NCI-H1092 treated with DMSO at 0.1 percent for 48 hours (cell line): ENCODE measurements around the gene ACSL6.

Experiments
- DNase-seq: peaks from one replicate; lab custom pipeline; 2025; lab: John Stamatoyannopoulos, UW

Gene ACSL6

DNA sequence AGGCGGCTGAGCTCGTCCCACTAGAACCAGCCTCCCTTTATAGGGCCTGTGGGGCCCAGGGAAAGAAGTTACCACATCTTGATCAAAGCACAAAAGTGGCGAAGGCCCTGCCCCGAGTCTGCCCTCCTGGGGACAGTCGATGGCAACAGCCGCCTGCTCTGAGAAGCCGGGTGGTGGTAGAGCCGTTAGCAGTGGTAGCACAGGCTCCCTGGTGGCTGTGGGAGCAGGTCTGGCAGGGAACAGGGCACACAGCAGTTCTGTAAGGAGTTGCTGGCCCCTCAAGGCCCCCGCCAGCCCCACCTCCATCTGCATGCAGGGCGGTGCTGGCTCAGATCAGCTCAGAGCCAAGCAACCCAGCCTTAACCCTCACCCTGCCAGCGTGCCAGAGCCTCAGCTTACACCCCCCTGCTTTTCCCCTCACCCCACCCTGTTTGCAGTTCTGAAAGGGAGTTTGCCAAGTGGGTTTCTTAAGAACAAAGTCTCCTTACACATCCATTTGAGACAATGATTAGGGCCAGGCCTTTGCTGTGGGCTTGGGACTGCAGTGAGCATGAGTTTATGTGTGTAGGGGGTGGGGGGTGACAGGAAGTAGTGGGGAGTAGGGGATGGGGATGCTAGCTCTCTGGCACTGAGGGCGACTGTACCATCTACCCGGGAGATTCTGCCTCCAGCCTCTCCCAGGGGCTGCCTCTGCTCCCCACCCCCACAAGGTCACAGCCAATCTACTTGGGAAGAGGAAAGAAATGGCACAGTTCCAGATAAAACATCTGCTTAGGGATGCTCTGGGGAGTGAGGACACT, 11.8 kb downstream of the ACSL6 start:
- no peak for DNase-seq

GRCh38 chr5:131999041-131999440, 12.4 kb downstream of the ACSL6 start:
- no peak for DNase-seq

DNA sequence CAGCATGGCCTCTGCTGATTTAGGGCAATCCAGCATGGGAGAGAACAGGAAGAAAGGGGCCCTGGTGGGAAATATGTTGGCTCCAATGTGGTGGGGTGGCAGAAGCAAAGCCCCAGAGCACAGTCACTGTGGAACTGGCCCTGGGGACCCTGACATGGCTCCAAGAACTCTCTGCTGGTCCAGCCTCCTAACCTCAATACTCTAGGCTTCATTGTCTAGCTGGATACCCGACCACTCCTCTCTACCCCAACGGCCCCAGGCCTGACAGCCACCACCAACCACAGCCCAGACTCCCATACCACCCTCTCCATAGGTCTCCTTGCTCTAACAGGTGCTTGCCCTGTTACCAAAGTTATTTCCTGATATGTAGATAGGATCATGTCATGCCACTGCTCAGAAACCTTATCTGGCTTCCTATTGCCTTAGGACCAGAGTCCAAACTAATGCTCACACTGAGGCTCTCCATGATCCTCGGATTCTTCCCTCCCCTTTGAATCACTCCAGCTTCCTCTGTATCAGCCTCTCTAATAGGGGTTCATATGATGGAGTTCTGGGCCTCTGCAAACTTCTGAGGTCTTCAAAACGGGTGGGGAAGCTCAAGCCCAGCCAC, 12.9 kb downstream of the ACSL6 start:
- no peak for DNase-seq

DNA sequence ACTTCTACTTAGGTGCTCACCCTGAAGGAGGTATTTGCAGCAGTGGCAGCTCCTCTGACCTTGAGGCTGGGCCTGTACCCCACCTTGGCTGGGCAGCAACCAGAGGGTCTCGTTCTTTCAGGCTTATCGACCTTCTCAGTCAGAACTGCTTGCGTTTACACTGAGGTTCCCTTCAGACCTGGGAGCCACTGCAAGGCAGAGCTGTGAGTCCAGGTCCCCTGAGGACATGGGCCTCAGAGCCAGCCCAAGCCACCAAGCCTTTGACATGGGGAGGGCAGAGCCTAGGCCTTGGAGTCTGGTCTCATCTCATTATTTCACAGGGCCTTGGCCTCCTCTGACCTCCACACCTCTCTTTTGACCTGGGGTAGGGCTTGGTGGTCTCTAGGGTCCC, 13.7 kb downstream of the ACSL6 start:
- no peak for DNase-seq

DNA sequence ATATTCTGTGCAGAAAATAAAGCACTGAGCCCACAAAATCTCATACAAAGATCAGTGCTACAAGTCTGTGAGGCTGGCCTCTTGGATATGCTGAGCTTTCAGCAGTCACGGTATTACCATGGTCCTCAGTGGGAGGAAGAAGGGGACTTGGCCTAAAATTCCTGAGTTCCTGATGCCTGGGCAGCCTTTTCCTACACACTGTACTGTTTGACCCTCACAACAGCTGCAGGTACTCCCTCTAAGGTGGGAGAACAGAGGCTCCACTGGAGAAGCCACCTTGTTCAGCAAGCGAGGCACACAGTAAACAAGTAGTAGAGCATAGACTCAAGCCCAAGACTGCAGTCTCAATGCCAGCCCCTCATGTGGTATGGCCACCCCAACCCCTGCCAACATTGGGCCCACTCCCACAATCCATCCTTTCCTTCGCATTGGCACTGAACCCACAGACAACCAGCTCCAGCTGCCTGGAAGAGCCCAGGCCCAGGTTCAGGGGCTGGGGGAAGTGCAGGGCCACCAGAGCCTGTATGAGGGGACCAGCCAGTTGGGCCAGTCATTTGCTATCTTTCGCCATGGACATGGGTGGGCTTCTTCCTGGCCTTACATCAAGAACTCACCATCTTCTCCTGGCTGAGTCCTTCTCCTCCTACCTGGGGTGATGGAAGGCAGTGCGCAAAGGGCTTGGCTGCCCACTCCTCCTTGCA, 14.3 kb downstream of the ACSL6 start:
- no peak for DNase-seq

GRCh38 chr5:131996210-131997025, 15.0 kb downstream of the ACSL6 start:
- no peak for DNase-seq

DNA sequence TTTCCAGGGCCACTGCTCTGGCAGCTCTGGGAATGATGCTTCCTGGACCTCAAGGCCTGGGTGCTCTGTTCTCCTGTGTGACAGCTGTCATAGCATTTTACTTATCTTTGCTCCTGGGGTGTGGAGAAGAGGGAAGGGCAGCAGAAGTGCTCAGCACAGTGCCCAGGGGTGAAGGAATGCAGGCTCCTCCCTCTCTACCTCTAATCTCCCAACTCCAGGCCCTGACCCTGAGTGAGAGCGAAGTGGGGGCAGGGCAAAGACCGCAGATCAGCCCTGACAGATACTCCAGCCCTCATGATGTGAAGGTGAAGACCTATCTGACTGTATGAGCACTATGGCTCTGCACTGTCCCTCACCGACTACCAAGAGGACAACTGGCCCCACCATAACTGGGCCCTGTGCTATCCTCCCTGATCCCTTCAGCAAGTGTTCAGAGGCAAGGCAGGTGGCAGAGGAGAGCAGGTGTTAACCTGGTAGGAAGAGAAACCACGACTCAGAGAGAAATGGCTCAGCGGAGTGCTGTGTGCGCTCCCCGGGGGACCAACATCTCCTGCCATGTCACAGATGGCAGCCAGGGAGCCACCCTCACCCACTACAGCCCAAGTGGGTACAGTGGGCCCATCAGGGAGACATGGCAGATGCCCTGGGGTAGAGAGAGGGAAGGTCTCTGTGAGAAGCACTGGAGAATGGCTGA, 16.8 kb downstream of the ACSL6 start:
- no peak for DNase-seq

DNA sequence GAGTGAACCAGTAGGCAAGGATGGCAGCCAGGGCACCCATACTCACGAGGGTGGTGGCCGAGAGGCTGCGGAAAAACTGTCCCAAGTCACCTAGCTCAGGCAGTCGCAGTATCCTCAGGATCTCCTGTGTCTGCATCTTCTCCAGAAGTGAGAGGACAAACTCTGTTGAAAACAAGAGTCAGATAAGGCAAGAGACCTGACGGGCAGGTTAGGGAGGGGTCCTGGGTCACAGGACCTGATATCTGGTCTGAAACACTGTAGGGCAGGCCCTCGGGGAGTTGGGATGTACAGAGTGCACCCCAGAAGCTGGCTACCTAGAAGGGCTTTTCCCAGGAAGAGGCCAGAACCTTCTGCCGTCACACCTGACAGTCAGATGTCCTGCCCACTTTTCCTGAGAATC, 17.4 kb downstream of the ACSL6 start:
- no peak for DNase-seq

DNA sequence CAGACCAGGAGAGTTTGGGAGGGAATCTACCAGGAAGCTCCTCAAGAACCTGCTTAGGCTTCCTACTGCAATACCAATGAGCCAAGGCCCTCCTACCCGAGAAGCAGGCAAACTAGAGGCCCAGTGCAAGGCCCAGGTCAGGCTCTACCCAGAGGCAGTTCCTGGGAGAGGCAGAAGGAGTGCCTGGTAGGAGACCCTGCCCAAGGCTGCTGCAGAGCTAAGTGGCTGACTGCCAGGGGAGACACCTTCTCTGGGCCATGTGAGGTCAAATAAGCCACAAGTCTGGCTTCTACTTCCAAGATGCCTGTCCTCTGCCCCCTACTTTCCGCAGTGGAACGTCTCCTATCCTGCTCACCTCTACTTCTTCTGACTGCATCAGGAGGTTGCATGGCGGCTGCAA, 17.8 kb downstream of the ACSL6 start:
- no peak for DNase-seq

- DNase-seq: no peak
Observed at GRCh38 chr5:131992370-131992769, 19.1 kb downstream of the ACSL6 start.

GRCh38 chr5:131991593-131992324, 19.7 kb downstream of the ACSL6 start:
- no peak for DNase-seq

GRCh38 chr5:131990716-131991115, 20.7 kb downstream of the ACSL6 start:
- no peak for DNase-seq

DNA sequence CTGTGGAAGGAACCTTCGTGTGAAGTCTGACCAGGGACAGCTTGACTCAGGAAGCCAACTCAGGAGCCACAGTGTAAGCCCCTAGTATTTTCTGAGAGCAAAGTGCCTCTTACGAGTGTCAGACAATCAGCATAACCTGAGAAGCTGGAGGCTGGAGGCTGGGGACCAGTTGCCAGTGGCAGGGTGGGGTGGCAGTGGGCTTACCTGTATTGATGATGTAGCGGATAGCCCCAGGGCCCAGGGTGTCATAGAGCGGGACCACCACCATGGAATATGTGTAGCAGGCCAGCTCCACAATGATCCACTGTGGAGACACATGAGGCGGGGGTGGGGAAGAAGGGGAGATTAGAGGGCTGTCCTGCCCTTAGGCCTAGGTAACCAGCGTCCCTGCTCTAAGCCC, 22.9 kb downstream of the ACSL6 start:
- no peak for DNase-seq

- no peak for DNase-seq
Observed at GRCh38 chr5:131987251-131987650, 24.2 kb downstream of the ACSL6 start.

- DNase-seq: no peak
Observed at GRCh38 chr5:131986161-131986912, 25.1 kb downstream of the ACSL6 start.

GRCh38 chr5:131984956-131985665, 26.3 kb downstream of the ACSL6 start:
- DNase-seq: no peak

GRCh38 chr5:131983244-131983771, 28.1 kb downstream of the ACSL6 start:
- no peak for DNase-seq

DNA sequence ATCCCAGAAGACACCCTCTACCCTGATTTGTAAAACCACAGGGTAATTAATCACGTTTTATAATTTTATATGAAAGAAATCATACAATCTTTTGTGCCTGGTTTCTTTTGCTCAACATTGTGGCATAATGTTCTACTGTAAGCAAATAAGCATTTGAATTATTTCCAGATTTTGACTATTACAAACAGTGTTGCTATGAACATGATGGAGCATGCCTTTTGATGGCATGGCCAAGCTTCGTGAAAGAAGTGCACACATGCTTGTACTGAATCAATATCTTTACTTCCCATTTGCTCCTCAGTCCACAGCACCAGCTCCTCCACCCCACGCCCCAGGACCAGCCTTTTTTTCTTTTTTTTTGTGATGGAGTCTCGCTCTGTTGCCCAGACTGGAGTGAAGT, 29.9 kb downstream of the ACSL6 start:
- no peak for DNase-seq

- DNase-seq: no peak
Observed at GRCh38 chr5:131980696-131981095, 30.8 kb downstream of the ACSL6 start.
